Cardiac fibroblast (primary cell): ENCODE measurements around the gene TXNRD2.
"Not testable (repeated sequence)": the region's sequence is repeated elsewhere in the genome, so short reads cannot be mapped to it uniquely, and the experiment has no call there.

Source experiments
- DNase-seq, 2 donors: peaks; one replicate each; pipeline versions ENCODE4 v3.0.0 to v3.0.0-alpha.2; 2010; ENCODE audit warnings: low read depth in 2 of 2
- H3K4me3 ChIP-seq, 2 donors: replicated peaks in 1 of 2; 1 replicate in 1 of 2; 2 replicates in 1 of 2; pipeline ENCODE4 v1.5.1; 2011; ENCODE audit warnings: low read depth in 2 of 2, low read length in 2 of 2, mild to moderate bottlenecking in 2 of 2, moderate library complexity in 1 of 2
- CTCF ChIP-seq: IDR thresholded peaks from one replicate; pipeline ENCODE4 v1.5.1; 2011; ENCODE audit warnings: low read depth, mild to moderate bottlenecking, low read length, inconsistent platforms

Gene TXNRD2

GRCh38 chr22:19840955-19841640, 100.5 kb downstream of the TXNRD2 start:
- no peak overlapping the region for H3K4me3 ChIP-seq
- TF ChIP-seq CTCF: no peak
- DNase-seq: peak in 1 of 2 donors; percentile 28

- no peak for TF ChIP-seq CTCF
- no peak overlapping the region for H3K4me3 ChIP-seq
- no peak for DNase-seq
Measured at GRCh38 chr22:19840059-19840458, 101.6 kb downstream of the TXNRD2 start.

DNA sequence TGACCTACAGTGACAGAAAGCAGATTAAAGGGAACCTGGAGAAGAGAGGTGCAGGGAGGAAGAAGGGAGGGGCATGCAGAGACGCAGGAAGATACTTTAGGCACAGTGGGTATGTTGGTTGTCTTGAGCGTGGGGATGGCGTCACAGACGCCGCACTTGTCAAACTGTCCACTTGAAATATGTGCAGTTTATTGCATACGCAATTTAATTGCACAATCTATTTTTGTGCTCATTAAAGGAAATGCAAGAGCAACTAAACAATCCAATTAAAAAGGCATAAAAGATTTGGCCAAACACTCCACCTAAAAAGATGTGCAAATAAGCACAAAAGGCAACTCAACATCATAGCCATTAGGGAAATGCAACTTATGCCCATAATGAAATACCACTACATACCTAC, 103.7 kb downstream of the TXNRD2 start:
- H3K4me3 ChIP-seq: no peak overlapping the region
- no peak for TF ChIP-seq CTCF
- DNase-seq: no peak

DNA sequence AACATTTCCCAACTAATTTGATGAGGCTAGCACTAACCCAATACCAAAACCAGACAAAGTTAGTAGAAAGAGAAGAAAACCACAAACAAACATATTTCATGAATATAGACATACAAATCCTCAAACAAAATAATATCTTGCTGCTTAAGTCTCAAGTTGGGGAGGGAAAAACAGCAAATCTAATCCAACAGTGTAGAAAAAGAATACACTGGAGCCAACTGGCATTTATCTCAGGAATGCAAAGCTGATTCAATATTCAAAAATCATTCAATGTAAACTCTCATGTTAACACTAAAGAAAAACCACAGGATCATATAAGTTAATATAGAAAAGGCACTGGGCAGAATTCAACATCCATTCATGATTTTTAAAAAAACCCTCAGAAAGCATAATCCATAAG, 105.1 kb downstream of the TXNRD2 start:
- TF ChIP-seq CTCF: no peak
- no peak overlapping the region for H3K4me3 ChIP-seq
- DNase-seq: no peak

DNA sequence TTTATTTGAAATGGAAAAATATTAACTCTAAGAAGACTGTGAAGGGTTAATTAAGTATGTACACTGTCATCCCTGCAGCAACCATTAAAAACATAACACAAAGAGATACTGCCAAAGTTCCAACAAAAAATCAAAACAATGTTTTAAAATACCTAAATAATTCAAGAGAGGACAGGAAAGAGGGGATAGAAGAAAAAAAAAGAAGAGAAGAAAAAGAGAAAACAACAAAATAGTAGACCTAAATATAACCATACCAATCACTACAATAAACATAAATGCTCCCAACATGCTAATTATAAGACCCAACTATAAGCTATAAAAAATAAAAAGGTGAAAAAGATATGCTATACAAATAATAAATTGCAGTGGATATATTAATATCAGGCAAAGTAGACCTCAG, 107.0 kb downstream of the TXNRD2 start:
- TF ChIP-seq CTCF: no peak
- no peak overlapping the region for H3K4me3 ChIP-seq
- DNase-seq: no peak

DNA sequence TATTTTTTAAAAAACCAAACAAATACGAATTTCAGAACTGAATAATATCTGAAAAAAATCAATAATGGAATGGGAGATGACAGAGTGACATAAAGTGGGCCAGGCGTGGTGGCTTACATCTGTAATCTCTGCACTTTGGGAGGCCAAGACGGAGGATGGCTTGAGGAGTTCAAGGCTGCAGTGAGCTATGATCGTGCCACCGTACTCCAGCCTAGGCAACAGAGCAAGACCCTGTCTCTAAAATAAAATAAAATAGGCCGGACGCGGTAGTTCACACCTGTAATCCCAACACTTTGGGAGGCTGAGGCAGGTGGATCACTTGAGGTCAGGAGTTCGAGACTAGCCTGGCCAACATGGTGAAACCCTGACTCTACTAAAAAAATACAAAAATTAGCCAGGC, 108.3 kb downstream of the TXNRD2 start:
- not testable (repeated sequence) for DNase-seq

DNA sequence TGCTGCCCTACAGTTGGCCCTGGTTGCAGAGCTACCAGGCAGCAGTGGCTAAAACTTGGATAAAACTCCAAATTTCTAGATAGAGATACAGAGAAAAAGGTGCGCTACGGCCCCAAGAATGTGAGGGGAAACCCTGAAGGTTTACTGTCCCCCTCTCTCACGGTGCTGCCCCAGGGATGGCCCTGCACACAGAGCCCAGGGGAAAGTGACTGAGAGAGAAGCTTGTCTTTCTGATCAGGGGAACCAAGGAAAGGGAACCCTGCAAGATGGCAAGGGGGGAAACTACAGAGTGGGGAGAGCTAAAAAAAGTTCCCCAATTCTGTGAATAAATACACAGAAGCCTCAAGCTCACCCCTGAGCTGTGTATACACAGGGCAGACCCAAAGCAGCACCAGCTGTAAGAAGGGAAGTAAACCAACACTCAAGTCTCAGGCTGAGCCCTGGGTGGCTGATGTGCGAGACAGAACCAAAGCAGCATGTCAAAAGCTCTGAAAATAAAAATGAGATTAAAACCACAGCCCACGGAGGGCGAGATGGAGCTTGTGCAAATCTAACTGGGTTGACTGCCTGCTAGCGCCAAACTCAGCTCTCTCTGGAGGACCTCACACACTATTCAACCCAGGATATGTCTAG, 109.0 kb downstream of the TXNRD2 start:
- H3K4me3 ChIP-seq: no peak overlapping the region
- TF ChIP-seq CTCF: no peak
- DNase-seq: no peak

More for the DNA sequence above, 108.3 kb downstream of the TXNRD2 start:
- H3K4me3 ChIP-seq: not testable (repeated sequence)

- not testable (repeated sequence) for H3K4me3 ChIP-seq, DNase-seq
Measured at GRCh38 chr22:19831979-19832378, 109.6 kb downstream of the TXNRD2 start.
